GM21619 (cell line): Measurements from ENCODE around the gene TM4SF1.
"Not testable (repeated sequence)": the region's sequence is repeated elsewhere in the genome, so short reads cannot be mapped to it uniquely, and the experiment has no call there.

Source experiments
- ATAC-seq: cut with Tn5 transposase; IDR thresholded peaks from one replicate; pipeline ENCODE4 v1.9.1; 2021; ENCODE audit not compliant: unreplicated experiment

TM4SF1 gene

DNA sequence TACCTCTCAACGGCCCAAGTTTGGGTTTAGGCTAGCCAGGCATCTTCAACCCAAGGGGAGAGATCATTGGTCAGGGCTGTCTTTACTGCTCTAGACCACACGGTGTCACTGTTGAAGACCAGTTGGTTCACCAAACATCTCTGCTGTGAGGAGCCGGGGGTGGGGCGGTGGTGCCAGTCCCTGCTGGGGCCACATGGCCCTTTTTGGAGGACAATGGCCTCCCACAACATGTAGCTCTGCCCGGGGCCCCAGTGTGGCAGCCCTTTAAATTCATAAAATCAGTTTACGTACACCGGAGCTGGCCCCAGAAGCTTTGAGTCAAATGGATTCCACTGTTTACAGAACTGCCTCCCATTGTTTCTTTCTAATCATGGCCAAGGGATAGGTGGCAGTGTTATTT lies 24.9 kb downstream of the TM4SF1 start:
- peak; percentile 95 for ATAC-seq

DNA sequence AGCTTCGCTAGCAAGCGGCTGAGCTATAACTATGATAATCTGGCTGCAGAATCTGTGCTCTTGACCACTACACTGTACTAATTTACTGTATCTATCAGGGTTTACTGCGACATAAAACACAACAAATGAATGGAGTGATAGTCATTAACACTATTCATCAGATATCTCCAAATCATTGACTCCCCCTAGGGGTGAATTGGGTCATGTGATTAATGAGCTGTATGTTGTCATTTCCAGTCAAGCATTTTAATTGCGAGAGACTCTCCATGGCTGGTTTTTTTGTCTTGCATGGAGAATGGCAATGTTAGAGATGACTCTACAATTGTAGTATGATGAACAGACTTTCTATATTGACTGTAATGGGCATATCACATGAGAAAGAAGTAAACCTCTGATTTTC lies 33.5 kb downstream of the TM4SF1 start:
- ATAC-seq: no peak

GRCh38 chr3:149342413-149343380 lies 34.8 kb downstream of the TM4SF1 start:
- ATAC-seq: no peak

DNA sequence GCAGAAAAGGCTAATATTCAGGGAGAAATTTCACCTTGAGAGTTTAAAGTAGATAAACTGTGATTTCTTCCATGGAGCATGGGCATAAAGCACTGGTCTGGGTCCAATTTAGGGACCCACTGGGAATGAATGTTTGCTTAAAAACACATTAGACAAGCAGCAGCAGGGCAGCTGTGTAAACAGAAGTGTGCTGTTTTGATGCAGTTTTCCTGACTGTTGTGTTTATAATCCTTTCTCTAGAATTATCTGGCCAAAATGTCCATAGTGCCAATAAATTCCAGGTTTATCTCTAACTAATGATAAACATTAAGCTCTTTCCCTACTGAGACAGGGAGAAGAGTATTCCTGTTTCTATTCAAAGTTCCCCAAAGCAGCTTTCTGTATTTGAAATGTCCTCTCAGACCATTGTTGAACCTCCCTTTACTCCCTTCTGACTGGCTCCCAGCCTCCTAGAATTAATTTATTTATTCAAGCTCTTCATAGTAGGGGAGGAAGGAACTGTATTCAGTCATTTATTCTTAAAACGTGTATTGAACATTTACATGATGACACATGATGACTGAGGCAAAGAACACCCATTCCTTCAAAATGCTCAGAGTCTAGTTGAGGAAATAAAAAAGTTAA lies 37.0 kb downstream of the TM4SF1 start:
- no peak for ATAC-seq

DNA sequence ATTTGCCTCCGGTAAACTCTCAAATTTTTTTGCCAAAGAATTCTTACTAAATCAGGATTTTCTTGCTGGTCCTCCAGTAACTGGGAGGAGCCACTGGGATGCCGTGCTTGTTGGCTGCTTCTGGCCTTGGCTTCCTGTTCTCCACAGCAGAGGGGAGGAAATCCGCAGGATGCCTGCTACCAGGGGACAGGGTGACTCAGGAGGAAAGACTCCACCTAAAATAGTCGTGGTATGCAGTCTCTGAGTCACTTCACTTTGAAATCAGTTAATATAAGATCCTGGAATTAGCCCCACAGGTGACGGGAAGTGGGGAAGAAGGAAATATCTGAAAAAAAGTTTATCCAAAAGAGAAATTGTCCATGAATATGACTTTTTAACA lies 37.5 kb downstream of the TM4SF1 start:
- ATAC-seq: no peak

- ATAC-seq: not testable (repeated sequence)
These were observed 40.0 kb downstream of the TM4SF1 start for GRCh38 chr3:149337486-149337885.

DNA sequence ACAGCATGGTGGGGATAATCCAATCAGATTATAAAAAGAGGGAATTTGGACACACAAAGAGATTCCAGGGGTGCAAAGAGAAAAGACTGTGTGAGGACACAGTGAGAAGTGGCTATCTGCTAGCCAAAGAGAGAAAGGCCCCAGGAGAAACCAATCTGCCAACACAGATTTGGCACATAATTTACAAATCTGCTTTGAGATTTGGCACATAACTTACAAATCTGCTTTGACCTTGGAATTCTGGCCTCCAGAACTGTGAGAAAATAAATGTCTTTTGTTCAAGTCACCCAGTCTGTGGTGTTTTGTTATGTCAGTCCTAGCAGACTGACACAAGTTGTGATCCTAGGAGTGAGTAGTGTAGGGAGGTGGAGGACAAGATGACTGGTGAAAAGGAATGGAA lies 40.5 kb downstream of the TM4SF1 start:
- ATAC-seq: no peak

DNA sequence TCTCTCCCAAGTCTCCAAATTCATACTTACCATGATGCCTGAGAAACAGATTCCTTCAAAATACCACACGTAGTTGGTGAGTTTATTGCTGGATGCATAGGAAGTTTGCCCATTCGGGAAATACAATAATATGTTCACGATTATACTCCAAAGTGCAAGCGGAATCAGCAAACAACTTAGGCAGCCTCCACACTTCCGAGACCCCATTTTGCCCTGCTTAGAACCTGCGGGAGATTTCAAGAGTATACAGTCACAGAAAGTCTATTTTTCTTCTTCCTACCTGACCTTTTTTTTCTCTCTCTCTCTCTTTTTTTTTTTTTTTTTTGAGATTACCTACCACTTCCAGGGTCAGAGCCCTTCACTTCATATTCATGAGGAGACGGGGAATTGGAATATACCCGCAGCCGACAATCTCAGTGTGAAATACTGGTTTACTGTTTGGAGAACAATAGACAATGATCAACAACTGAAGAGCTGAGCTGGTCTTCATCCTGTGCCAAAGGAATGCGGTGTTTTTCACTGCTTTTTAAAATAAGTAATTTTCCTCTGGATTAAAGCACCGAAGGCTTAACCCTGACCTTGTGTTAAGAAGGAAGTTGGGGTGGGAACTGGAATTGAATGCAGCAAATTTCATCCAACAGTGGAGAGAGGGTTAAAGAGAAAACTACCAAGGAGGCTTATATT lies 44.1 kb downstream of the TM4SF1 start, which contains the start of gene TM4SF18:
Gene TM4SF18, minus strand, starts transcription at position 461 of the 684 bp plus-strand sequence. Its CDS starts 254 bp downstream, at position 207.
- ATAC-seq: no peak

- ATAC-seq: no peak
These were observed 44.7 kb downstream of the TM4SF1 start for GRCh38 chr3:149332771-149333170.

DNA sequence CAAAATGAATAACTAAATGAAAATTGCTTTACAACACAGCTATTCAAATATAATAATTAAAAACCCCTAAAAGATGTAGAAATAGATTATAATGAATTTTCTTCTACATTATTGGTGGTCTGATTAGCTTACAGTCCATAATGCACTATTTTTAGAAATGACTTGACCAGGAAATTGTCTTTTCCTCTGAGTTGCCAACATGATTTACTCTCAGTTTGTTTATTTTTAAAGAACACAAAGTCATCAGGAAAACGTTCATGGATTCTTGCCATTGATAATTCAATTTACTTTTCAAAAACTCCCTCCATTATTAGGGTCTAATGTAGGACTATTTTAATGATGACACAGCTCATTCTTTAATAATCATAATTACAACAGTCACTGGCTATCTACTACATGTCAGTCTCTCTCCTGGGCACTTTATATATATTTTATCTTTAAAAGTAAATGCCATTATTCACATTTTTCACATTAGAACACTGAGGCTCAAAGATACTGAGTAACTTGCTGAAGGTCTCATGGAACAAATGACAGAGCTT lies 45.2 kb downstream of the TM4SF1 start:
- no peak for ATAC-seq

DNA sequence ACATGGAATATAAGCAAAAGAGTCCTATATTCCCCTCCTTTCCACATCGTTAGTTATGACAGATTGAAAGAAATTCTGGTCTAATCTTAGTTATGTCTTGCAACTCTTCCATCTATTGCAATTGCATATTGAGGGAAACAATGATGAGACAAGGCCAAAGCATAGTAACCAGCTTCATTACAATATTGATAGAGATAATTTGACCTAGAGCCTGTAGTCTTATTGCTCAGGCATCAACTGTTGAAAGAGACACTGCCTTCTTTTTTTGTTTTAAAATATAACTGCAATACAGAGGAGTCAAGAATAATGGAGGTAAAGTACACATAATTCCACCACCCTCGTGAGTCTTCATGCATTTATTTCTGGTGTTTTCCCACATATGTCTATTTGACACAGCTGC lies 46.1 kb downstream of the TM4SF1 start:
- no peak for ATAC-seq

DNA sequence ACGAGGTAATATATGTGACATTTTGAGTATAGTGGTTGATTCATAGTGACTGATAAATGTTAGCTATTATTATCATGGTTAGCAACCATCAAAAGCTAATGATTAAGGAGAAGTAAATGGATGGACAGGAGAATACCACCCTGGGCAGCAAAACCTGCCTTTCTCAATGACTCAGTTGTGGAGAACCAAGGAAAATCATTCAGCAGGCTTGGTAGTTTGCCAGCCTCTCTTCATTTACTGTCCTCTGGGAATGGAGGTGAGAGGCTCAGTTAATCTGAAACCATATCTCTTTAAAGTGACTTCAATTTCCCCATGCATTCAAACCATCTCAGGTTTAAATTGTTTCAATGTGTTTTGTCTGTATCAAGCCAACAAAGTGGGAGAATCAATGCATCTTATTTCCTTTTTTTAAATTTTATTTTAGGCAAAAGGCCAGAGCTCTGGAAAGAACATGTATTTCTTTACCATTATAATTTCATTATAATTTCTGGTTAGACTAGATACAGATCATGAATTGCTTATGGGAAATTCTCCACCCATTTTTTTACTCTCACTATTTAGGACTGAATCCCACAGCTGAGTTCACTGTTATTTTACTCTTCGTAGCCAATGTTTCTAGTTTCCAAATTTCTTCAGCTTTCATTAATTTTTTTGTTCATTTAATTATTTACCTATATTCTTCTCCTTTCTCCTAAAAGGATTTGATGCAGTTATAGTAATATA lies 46.7 kb downstream of the TM4SF1 start:
- no peak for ATAC-seq

GRCh38 chr3:149327156-149327555 lies 50.3 kb downstream of the TM4SF1 start:
- no peak for ATAC-seq

GRCh38 chr3:149325581-149325980 lies 51.9 kb downstream of the TM4SF1 start:
- no peak for ATAC-seq

DNA sequence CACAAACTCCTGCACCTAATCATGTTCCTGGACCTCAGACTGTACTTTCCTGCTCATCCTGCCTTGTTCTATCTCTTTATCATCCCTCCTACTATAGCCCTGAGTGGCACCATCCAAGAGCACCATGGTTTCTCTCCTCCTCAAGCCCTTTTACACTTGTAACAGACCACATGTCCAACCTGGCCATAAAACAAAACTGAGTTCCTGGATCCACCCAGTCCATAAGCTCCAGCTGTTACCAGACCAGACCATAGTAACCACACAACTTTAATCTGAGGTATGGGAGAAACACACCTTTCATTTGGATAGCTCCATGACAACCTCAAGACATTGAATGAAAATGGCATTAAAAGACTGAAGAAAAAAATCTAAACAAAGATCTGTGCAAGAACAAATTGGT lies 53.1 kb downstream of the TM4SF1 start:
- no peak for ATAC-seq

DNA sequence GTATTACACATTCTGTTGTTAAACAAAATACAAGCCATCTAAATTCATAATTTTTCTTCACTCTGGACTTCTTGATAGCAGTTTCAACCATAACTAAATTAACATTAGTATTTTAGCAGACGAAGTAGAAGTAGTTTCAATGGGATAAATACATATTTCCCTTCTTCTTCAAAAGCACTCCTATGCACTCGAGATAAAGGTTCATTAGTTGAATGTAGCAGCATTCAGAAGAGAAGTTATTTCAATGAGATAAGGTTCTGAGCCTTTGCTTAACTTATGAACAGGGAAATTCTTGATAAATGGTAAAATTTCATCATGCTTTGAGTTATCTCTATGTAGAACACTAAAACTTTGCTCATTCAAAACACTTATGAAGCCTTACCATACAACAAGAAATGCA lies 55.8 kb downstream of the TM4SF1 start:
- ATAC-seq: no peak

GRCh38 chr3:149321136-149321535 lies 56.3 kb downstream of the TM4SF1 start:
- no peak for ATAC-seq

- ATAC-seq: no peak
These were observed 57.7 kb downstream of the TM4SF1 start for GRCh38 chr3:149319750-149320149.
